Neuronal stem cell (in vitro differentiated cells): Measurements from ENCODE around the gene RAB37.
A peak's percentile ranks its signal among the peaks of the same experiment; 100 is the strongest.

Experiments
- DNase-seq: peaks from one replicate; pipeline ENCODE4 v3.0.0-alpha.2; 2013; ENCODE audit warnings: low spot score
- H2AFZ ChIP-seq: one replicate; pipeline ENCODE4 v1.6.1; 2013; ENCODE audit warnings: mild to moderate bottlenecking, low read length, inconsistent platforms
- H2AK5ac ChIP-seq: 2 replicates; pipeline ENCODE4 v1.6.1; 2013; ENCODE audit warnings: low read depth, mild to moderate bottlenecking, inconsistent platforms, low read length, moderate library complexity, mixed read lengths
- H2BK120ac ChIP-seq: 2 replicates; pipeline ENCODE4 v1.6.1; 2013; ENCODE audit warnings: low read depth, mild to moderate bottlenecking, inconsistent platforms, low read length, moderate library complexity, mixed read lengths
- H2BK12ac ChIP-seq: one replicate; pipeline ENCODE4 v1.6.1; 2013; ENCODE audit warnings: low read length, inconsistent platforms
- H2BK15ac ChIP-seq: 2 replicates; pipeline ENCODE4 v1.6.1; 2013; ENCODE audit warnings: mild to moderate bottlenecking, low read length, inconsistent platforms, mixed read lengths
- H2BK5ac ChIP-seq: one replicate; pipeline ENCODE4 v1.6.1; 2013; ENCODE audit warnings: inconsistent platforms, mild to moderate bottlenecking, low read length, moderate library complexity
- H3K14ac ChIP-seq: one replicate; pipeline ENCODE4 v1.6.1; 2013; ENCODE audit warnings: low read length, inconsistent platforms
- H3K18ac ChIP-seq: 2 replicates; pipeline ENCODE4 v1.6.1; 2013; ENCODE audit warnings: low read length, inconsistent platforms
- H3K23ac ChIP-seq: 2 replicates; pipeline ENCODE4 v1.6.1; 2013; ENCODE audit warnings: low read depth, mild to moderate bottlenecking, mixed read lengths, low read length, inconsistent platforms; ENCODE audit not compliant: poor library complexity
- H3K27ac ChIP-seq: replicated peaks from 3 replicates; pipeline ENCODE4 v1.5.1; 2013; ENCODE audit warnings: low read length, inconsistent platforms
- H3K27me3 ChIP-seq, 3 experiments: 2 replicates each; pipeline ENCODE4 v1.6.1; 2013; ENCODE audit warnings: low read length in 3 of 3, mild to moderate bottlenecking in 2 of 3, inconsistent platforms in 1 of 3, low read depth in 1 of 3, mixed read lengths in 1 of 3, moderate library complexity in 1 of 3; ENCODE audit not compliant: control insufficient read depth in 3 of 3, insufficient read depth in 3 of 3
- H3K36me3 ChIP-seq, 2 donors: replicated peaks in 1 of 2; 2 replicates each; pipeline ENCODE4 v1.6.1; 2013; ENCODE audit warnings: low read length in 2 of 2; ENCODE audit not compliant: control insufficient read depth in 2 of 2, insufficient read depth in 2 of 2
- H3K4ac ChIP-seq: 2 replicates; pipeline ENCODE4 v1.6.1; 2013; ENCODE audit warnings: inconsistent platforms, mild to moderate bottlenecking, low read length, moderate library complexity
- H3K4me1 ChIP-seq, 2 donors: 1 replicate in 1 of 2; 2 replicates in 1 of 2; pipeline ENCODE4 v1.6.1; 2013; ENCODE audit warnings: low read length in 2 of 2, low read depth in 1 of 2; ENCODE audit not compliant: control insufficient read depth in 2 of 2, insufficient read depth in 1 of 2
- H3K4me2 ChIP-seq: one replicate; pipeline ENCODE4 v1.6.1; 2013; ENCODE audit warnings: mild to moderate bottlenecking, low read length, inconsistent platforms; ENCODE audit not compliant: insufficient read depth, poor library complexity, severe bottlenecking
- H3K4me3 ChIP-seq, 2 donors: 2 replicates each; pipeline ENCODE4 v1.5.1; 2013; ENCODE audit warnings: low read length in 2 of 2, mild to moderate bottlenecking in 2 of 2, inconsistent platforms in 1 of 2, moderate library complexity in 1 of 2
- H3K79me1 ChIP-seq: one replicate; pipeline ENCODE4 v1.6.1; 2013; ENCODE audit warnings: low read depth, mild to moderate bottlenecking, inconsistent platforms, low read length, moderate library complexity
- H3K9ac ChIP-seq: one replicate; pipeline ENCODE4 v1.6.1; 2013; ENCODE audit warnings: mild to moderate bottlenecking, low read depth, low read length, inconsistent platforms; ENCODE audit not compliant: poor library complexity
- H3K9me3 ChIP-seq, 2 donors: replicated peaks in 1 of 2; 2 replicates each; pipeline versions ENCODE3 to v1.6.1; 2013; ENCODE audit warnings: low read length in 2 of 2, mild to moderate bottlenecking in 2 of 2, inconsistent platforms in 1 of 2, low read depth in 1 of 2, mixed read lengths in 1 of 2, moderate library complexity in 1 of 2; ENCODE audit not compliant: control insufficient read depth in 2 of 2, insufficient read depth in 1 of 2
- H4K8ac ChIP-seq: one replicate; pipeline ENCODE4 v1.6.1; 2013; ENCODE audit warnings: low read depth, mild to moderate bottlenecking, inconsistent platforms, low read length, moderate library complexity
- H4K91ac ChIP-seq: one replicate; pipeline ENCODE4 v1.6.1; 2013; ENCODE audit warnings: low read length, low read depth, mild to moderate bottlenecking, inconsistent platforms; ENCODE audit not compliant: poor library complexity
- WGBS, 2 donors: extraction: QIAGEN DNeasy Blood & Tissue Kit; methylation state at CpG; one replicate each; pipeline ENCODE4 v1.1.7; 2013; ENCODE audit warnings: missing lambda C conversion rate in 2 of 2, mixed read lengths in 1 of 2; ENCODE audit not compliant: insufficient read length in 2 of 2, insufficient replicate concordance in 1 of 2; ENCODE audit errors: extremely low coverage in 2 of 2; 5-methylcytosine and 5-hydroxymethylcytosine counted together

RAB37 gene

GRCh38 chr17:74694081-74694480 is 43.0 kb upstream of the RAB37 start:
- H2AK5ac ChIP-seq = no peak overlapping the region
- H3K4me1 ChIP-seq = peaks cover 0 to 2% of the 10 kb centered on the region in 2 donors
- H3K4me3 ChIP-seq = no peak overlapping the region
- no peak overlapping the region for H2BK120ac ChIP-seq
- H4K8ac ChIP-seq = no peak overlapping the region
- no peak overlapping the region for H3K14ac ChIP-seq
- H3K9ac ChIP-seq = no peak overlapping the region
- H3K79me1 ChIP-seq = no peaks in the 10 kb centered on the region
- no peak overlapping the region for H3K27ac ChIP-seq
- WGBS, 2 donors = no CpG with 5 or more reads among the region's 4 CpGs
- DNase-seq = no peak
- peaks cover 0 to 47% (median 0%) of the 10 kb centered on the region in 3 experiments for H3K27me3 ChIP-seq
- no peak overlapping the region for H3K4ac ChIP-seq
- no peaks in the 10 kb centered on the region for H3K36me3 ChIP-seq
- no peak overlapping the region for H4K91ac ChIP-seq
- no peak overlapping the region for H2BK5ac ChIP-seq
- H3K18ac ChIP-seq = no peak overlapping the region
- no peak overlapping the region for H3K4me2 ChIP-seq
- no peak overlapping the region for H3K23ac ChIP-seq
- H2BK15ac ChIP-seq = no peak overlapping the region
- H2BK12ac ChIP-seq = no peak overlapping the region
- no peak overlapping the region for H2AFZ ChIP-seq
- no peaks in the 10 kb centered on the region for H3K9me3 ChIP-seq

DNA sequence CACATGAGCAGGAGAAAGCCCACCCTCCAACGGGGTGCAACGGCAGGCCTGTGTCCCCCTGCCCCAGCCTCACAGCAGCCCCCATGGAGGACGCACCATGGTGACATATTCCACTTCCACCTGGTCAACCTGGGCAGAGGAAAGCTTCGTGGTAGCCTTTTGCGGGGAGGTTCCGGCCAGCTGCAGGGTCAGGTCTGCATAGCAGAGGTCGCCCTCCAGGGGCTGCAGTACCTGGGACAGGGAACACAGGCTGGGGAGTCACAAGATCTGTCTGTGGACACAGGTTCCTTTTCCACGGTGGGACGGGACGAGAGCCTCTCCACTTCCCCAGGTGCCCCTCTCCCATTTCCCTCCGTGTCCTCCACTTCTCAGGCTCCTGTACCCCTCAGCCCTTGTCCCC is 41.4 kb upstream of the RAB37 start:
- Histone ChIP-seq H3K4ac (no peak overlapping the region), H3K9ac (peak overlapping the region; percentile 54), H4K91ac (no peak overlapping the region), H2BK15ac (no peak overlapping the region), H2BK5ac (no peak overlapping the region), H2AK5ac (peak overlapping the region; percentile 11), H3K14ac (no peak overlapping the region), H2AFZ (no peak overlapping the region), H3K23ac (peak overlapping the region; percentile 71), H3K9me3 (no peaks in the 10 kb centered on the region), H3K18ac (no peak overlapping the region), H2BK120ac (no peak overlapping the region), H4K8ac (no peak overlapping the region), H3K27ac (no peak overlapping the region), H3K4me1 (peaks cover 0 to 2% of the 10 kb centered on the region in 2 donors), H3K4me3 (no peak overlapping the region), H2BK12ac (peak overlapping the region; percentile 30), H3K36me3 (no peaks in the 10 kb centered on the region), H3K4me2 (no peak overlapping the region), H3K27me3 (peaks cover 0 to 39% (median 0%) of the 10 kb centered on the region in 3 experiments), H3K79me1 (no peaks in the 10 kb centered on the region)
- no CpG with 5 or more reads among the region's 11 CpGs for WGBS, 2 donors
- DNase-seq = no peak

DNA sequence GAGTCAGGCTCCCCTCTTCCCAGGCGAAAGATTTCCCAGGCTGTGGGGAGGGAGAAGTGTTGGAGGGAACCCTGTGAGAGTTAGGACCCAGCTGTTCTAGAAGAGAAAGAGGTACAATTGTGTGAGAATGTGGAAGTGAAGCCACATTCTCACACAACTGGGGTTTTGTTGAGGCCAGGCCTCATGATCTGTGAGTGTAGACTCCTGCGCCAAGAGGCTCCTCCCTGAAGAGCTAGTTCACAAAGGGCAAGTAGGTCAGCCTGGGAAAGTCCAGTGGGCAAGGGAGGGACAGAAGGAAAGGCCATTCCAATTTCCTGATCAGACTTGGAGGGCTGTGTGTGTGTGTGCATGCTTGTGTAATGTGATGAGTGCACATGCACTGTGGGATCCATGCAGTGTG is 39.5 kb upstream of the RAB37 start:
- Histone ChIP-seq H4K91ac (no peak overlapping the region), H3K4me2 (no peak overlapping the region), H2BK12ac (no peak overlapping the region), H3K4me3 (no peak overlapping the region), H3K9ac (no peak overlapping the region), H3K36me3 (no peaks in the 10 kb centered on the region), H2BK120ac (no peak overlapping the region), H2AK5ac (no peak overlapping the region), H3K27me3 (peaks cover 0 to 38% (median 0%) of the 10 kb centered on the region in 3 experiments), H4K8ac (no peak overlapping the region), H2AFZ (no peak overlapping the region), H3K18ac (no peak overlapping the region), H3K23ac (no peak overlapping the region), H2BK15ac (peak overlapping the region; percentile 43), H3K9me3 (no peaks in the 10 kb centered on the region), H3K4ac (no peak overlapping the region), H3K14ac (peak overlapping the region; percentile 25), H3K27ac (no peak overlapping the region), H3K4me1 (peaks cover 0 to 2% of the 10 kb centered on the region in 2 donors), H2BK5ac (no peak overlapping the region), H3K79me1 (no peaks in the 10 kb centered on the region)
- DNase-seq = no peak
- WGBS, 2 donors = no CpG with 5 or more reads among the region's 2 CpGs

DNA sequence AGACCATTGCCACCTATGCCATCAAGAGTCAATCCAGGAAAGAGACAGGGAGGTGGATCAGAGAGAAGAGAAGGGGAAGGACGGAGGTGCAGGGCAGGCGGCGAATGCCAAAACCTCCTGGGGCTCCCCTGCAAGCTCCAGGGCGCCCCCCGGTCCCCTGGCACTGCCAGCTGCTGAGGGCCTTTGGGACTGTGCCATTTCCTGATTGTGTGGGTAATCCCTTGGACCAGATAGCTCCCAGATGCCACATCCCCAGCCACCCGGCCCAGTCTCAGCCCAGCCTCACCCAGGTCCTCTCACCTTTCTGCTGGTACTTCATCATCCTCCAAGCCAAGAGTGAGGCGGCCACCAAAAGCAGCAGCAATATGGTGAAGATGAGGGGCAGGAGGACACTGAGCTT is 39.0 kb upstream of the RAB37 start:
- Histone ChIP-seq H3K9me3 (no peaks in the 10 kb centered on the region), H2BK12ac (no peak overlapping the region), H3K27ac (no peak overlapping the region), H4K8ac (no peak overlapping the region), H2AFZ (no peak overlapping the region), H3K4me1 (peaks cover 0 to 2% of the 10 kb centered on the region in 2 donors), H2BK5ac (no peak overlapping the region), H2BK120ac (no peak overlapping the region), H3K36me3 (no peaks in the 10 kb centered on the region), H4K91ac (no peak overlapping the region), H3K23ac (no peak overlapping the region), H2BK15ac (peak overlapping the region; percentile 43), H3K9ac (peak overlapping the region; percentile 30), H3K79me1 (no peaks in the 10 kb centered on the region), H3K27me3 (peaks cover 0 to 34% (median 0%) of the 10 kb centered on the region in 3 experiments), H3K18ac (peak overlapping the region; percentile 15), H3K4me3 (no peak overlapping the region), H3K4ac (no peak overlapping the region), H3K4me2 (no peak overlapping the region), H2AK5ac (no peak overlapping the region), H3K14ac (peak overlapping the region; percentile 25)
- no CpG with 5 or more reads among the region's 7 CpGs for WGBS, 2 donors
- no peak for DNase-seq
